Sigmoid colon (tissue), 4 donors: ENCODE measurements around the gene ZNF396.

Experiments used
- EP300 ChIP-seq, 4 donors: sonication (generic); formaldehyde crosslinking; IDR thresholded peaks; one replicate each; pipeline ENCODE4 v1.6.1; 2017; ENCODE audit warnings: antibody characterized with exemption in 4 of 4
- POLR2A ChIP-seq, 2 donors: fragments of 450-650 bp; IDR thresholded peaks; one replicate each; pipeline ENCODE4 v1.6.1; 2016; ENCODE audit warnings: antibody characterized with exemption in 2 of 2, mild to moderate bottlenecking in 2 of 2, moderate library complexity in 2 of 2
- POLR2AphosphoS5 ChIP-seq, 4 donors: sonication (generic); formaldehyde crosslinking; IDR thresholded peaks; one replicate each; pipeline ENCODE4 v1.6.1; 2017; ENCODE audit warnings: antibody characterized with exemption in 4 of 4
- TF ChIP-seq, protein P1 (sequence below), 4 experiments: fragments of 450-650 bp in 3 of 4; fragments of 200-600 bp in 1 of 4; IDR thresholded peaks; one replicate each; pipeline ENCODE4 v1.5.1; 2016 to 2019; ENCODE audit warnings: antibody characterized with exemption in 4 of 4, mild to moderate bottlenecking in 3 of 4, moderate library complexity in 2 of 4

DNA sequence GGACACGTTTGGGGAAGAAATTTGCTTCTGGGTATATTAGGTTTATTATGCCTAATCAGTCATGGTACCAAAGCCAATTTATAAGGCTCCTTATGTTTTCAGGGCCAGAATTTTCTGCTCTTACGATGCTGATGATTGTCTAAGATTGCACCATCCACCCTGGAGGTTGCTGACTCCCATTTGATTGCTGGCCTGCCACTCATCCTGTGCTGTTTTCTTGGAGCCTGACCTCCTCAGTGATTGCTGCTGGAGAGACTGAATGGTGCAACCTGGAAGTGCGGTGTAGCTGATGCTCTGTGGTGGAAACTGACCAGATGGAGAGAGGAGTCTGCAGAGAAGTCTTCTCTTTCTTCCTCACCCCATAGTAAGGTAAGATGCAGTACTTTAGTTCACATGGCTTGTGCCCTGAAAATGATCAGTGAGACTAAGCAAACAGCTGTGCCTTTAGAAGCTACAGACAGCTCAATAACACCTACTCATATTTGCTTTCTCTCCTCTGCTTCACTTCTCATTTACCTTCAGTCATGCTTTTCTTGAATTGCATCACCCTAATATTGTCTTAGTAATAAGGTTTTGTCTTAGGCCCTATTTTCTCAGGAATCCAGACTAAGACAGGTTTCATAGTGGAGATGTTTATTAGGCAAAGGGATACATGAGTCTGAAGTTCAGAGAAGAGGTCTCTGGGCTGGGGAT is 50.3 kb downstream of the ZNF396 start:
- TF ChIP-seq, protein P1, sequence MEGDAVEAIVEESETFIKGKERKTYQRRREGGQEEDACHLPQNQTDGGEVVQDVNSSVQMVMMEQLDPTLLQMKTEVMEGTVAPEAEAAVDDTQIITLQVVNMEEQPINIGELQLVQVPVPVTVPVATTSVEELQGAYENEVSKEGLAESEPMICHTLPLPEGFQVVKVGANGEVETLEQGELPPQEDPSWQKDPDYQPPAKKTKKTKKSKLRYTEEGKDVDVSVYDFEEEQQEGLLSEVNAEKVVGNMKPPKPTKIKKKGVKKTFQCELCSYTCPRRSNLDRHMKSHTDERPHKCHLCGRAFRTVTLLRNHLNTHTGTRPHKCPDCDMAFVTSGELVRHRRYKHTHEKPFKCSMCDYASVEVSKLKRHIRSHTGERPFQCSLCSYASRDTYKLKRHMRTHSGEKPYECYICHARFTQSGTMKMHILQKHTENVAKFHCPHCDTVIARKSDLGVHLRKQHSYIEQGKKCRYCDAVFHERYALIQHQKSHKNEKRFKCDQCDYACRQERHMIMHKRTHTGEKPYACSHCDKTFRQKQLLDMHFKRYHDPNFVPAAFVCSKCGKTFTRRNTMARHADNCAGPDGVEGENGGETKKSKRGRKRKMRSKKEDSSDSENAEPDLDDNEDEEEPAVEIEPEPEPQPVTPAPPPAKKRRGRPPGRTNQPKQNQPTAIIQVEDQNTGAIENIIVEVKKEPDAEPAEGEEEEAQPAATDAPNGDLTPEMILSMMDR (IDR thresholded peaks at IDR 0.05), result no peak
- no peak for TF ChIP-seq POLR2A (IDR thresholded peaks at IDR 0.05)
- no peak for TF ChIP-seq POLR2AphosphoS5 (IDR thresholded peaks at IDR 0.05)
- TF ChIP-seq EP300 (IDR thresholded peaks at IDR 0.05), result no peak
